SIG-M5 treated with dmso at 0.1 percent for 504 hours (cell line): Measurements from ENCODE around the gene CXCL8.
A peak's percentile ranks its signal among the peaks of the same experiment; 100 is the strongest.

Experiments used
- DNase-seq: peaks from one replicate; lab custom pipeline; 2025; ENCODE audit not compliant: unreplicated experiment; lab: John Stamatoyannopoulos, UW

CXCL8 gene

GRCh38 chr4:73718375-73719373 is 21.7 kb upstream of the CXCL8 start:
- DNase-seq = peak; percentile 80

- peak; percentile 67 for DNase-seq
Observed at GRCh38 chr4:73721435-73721834, 18.9 kb upstream of the CXCL8 start.

- DNase-seq = no peak
Observed at GRCh38 chr4:73721909-73722308, 18.5 kb upstream of the CXCL8 start.

GRCh38 chr4:73723023-73723422 is 17.3 kb upstream of the CXCL8 start:
- DNase-seq = no peak

- DNase-seq = no peak
Observed at GRCh38 chr4:73723928-73724327, 16.4 kb upstream of the CXCL8 start.

- DNase-seq = no peak
Observed at GRCh38 chr4:73725510-73725909, 14.9 kb upstream of the CXCL8 start.

- peak; percentile 21 for DNase-seq
Observed at GRCh38 chr4:73725985-73726384, 14.4 kb upstream of the CXCL8 start.

GRCh38 chr4:73727685-73728084 is 12.7 kb upstream of the CXCL8 start:
- DNase-seq = no peak

GRCh38 chr4:73728091-73728741 is 12.2 kb upstream of the CXCL8 start:
- DNase-seq = no peak

GRCh38 chr4:73729534-73730165 is 10.7 kb upstream of the CXCL8 start:
- peak; percentile 87 for DNase-seq

GRCh38 chr4:73730292-73730691 is 10.1 kb upstream of the CXCL8 start:
- DNase-seq = no peak

- DNase-seq = peak; percentile 92
Observed at GRCh38 chr4:73730867-73731266, 9.5 kb upstream of the CXCL8 start.

GRCh38 chr4:73731968-73732610 is 8.3 kb upstream of the CXCL8 start:
- peak; percentile 98 for DNase-seq

GRCh38 chr4:73732759-73733431 is 7.5 kb upstream of the CXCL8 start:
- no peak for DNase-seq

- DNase-seq = no peak
Observed at GRCh38 chr4:73734530-73735001, 5.8 kb upstream of the CXCL8 start.

GRCh38 chr4:73735231-73735630 is 5.1 kb upstream of the CXCL8 start:
- peak; percentile 94 for DNase-seq

GRCh38 chr4:73741031-73741749 is 821 bp downstream of the CXCL8 start:
- peak; percentile 75 for DNase-seq

GRCh38 chr4:73741750-73742489 is 1.6 kb downstream of the CXCL8 start:
- no peak for DNase-seq

- no peak for DNase-seq
Observed at GRCh38 chr4:73742490-73743160, 2.3 kb downstream of the CXCL8 start.
